GM18870 (cell line): ENCODE data around the gene SREBF2.
A peak's percentile ranks its signal among the peaks of the same experiment; 100 is the strongest.
"Not testable (repeated sequence)": the region's sequence is repeated elsewhere in the genome, so short reads cannot be mapped to it uniquely, and the experiment has no call there.

Source experiments
- ATAC-seq: cut with Tn5 transposase; IDR thresholded peaks from one replicate; pipeline ENCODE4 v1.9.1; 2021; ENCODE audit warnings: moderate library complexity; ENCODE audit not compliant: unreplicated experiment

The SREBF2 gene

GRCh38 chr22:41939981-41940831 lies 107.3 kb downstream of the SREBF2 start:
- peak; percentile 54 for ATAC-seq

- ATAC-seq = peak; percentile 32
Observed at GRCh38 chr22:41940832-41941765, 108.2 kb downstream of the SREBF2 start.

- ATAC-seq = no peak
Observed at GRCh38 chr22:41943661-41944209, 110.8 kb downstream of the SREBF2 start.

GRCh38 chr22:41946629-41947423 lies 113.9 kb downstream of the SREBF2 start, which contains the start of gene CENPM:
CENPM (minus strand) TSS chr22:41947152; CDS start chr22:41947076, 76 bp downstream.
- peak; percentile 70 for ATAC-seq

- no peak for ATAC-seq
Observed at GRCh38 chr22:41947424-41948080, 114.6 kb downstream of the SREBF2 start.

GRCh38 chr22:41948142-41948541 lies 115.2 kb downstream of the SREBF2 start:
- ATAC-seq = no peak

- not testable (repeated sequence) for ATAC-seq
Observed at GRCh38 chr22:41948928-41949296, 116.0 kb downstream of the SREBF2 start.

GRCh38 chr22:41949297-41949965 lies 116.5 kb downstream of the SREBF2 start:
- ATAC-seq = no peak

- no peak for ATAC-seq
Observed at GRCh38 chr22:41951898-41952474, 119.1 kb downstream of the SREBF2 start, which contains the start of gene SMIM45. SMIM45 (plus strand) TSS chr22:41952150.

GRCh38 chr22:41952713-41953112 lies 119.8 kb downstream of the SREBF2 start:
- ATAC-seq = no peak
